NB4 (cell line): Measurements from ENCODE around the gene TSPAN18.

ENCODE experiments used
- CTCF ChIP-seq: IDR thresholded peaks from one replicate; pipeline ENCODE4 v1.5.1; 2012; ENCODE audit warnings: low read depth, low read length
- MYC ChIP-seq: IDR thresholded peaks from 2 replicates; pipeline ENCODE4 v1.6.1; 2011; ENCODE audit warnings: low read depth, low read length
- TF ChIP-seq, protein P1 (sequence below): IDR thresholded peaks from 2 replicates; pipeline ENCODE4 v1.6.1; 2011; ENCODE audit warnings: low read depth, low read length

DNA sequence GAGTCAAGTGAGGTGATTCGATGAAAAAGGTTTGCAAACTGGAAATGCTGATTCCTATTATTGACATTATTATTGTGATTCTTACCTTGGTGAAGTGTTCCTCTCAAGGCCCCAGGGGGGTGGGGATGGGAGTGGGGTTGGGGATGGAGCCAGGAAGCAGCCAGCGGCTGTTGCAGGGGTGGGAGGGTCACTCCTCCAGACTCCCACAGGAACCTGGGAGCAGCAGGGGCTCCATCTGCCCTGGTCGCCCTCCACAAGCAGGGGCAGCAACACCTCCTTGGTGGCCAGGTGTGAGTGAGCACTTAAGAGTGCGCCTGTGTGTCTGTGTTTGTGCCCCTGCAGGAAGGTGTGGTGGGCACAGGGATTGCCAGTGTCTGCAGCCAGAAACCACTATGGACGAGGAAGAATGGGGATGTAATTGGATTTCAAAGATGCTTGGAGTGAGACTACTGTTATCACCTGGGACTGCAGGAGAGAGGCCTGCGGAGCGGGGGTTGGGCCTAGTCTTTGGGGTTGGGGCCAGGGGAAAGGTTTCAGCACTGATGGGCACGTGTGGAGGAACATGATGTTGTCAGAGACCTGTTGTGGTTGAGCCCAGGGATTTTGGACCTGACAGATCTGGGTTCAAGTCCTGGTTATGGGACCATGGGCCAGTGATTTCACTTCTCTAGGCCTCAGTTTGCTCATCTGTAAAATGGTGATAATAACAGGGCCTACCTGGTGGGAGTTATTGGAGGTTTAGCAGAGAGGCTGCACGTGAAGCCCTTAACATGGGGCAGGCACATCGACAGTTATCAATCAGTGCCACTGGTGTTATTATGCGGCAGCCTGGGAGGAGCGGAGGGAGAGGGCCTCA, 227.5 kb downstream of the TSPAN18 start:
- no peak for TF ChIP-seq CTCF
- TF ChIP-seq, protein P1, sequence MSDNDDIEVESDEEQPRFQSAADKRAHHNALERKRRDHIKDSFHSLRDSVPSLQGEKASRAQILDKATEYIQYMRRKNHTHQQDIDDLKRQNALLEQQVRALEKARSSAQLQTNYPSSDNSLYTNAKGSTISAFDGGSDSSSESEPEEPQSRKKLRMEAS = no peak
- TF ChIP-seq MYC = no peak
